Ovary (tissue), 9 donors: ENCODE measurements around the gene GATB. TPM values are rescaled to one million over a fixed set of nuclear protein-coding genes. Genes with fewer than 3 reads are reported as not detected.

Experiments
- DNase-seq, 5 donors: peaks; one replicate each; pipeline ENCODE4 v3.0.0-alpha.2; 2019 to 2020
- H3K27ac ChIP-seq, 2 donors: fragments of 200-600 bp; one replicate each; pipeline versions ENCODE4 v1.5.1 to v1.8.0; 2019 to 2022
- H3K27me3 ChIP-seq: fragments of 200-600 bp; one replicate; pipeline ENCODE4 v1.8.0; 2022
- H3K36me3 ChIP-seq: fragments of 200-600 bp; sonication (generic); one replicate; pipeline ENCODE4 v1.5.1; 2019
- H3K4me1 ChIP-seq: one replicate; pipeline ENCODE4 v1.8.1; 2013; ENCODE audit warnings: mild to moderate bottlenecking, moderate library complexity; ENCODE audit not compliant: insufficient read depth
- H3K4me3 ChIP-seq: fragments of 200-600 bp; sonication (generic); one replicate; pipeline ENCODE4 v1.5.1; 2017
- H3K9me3 ChIP-seq, 2 donors: fragments of 200-600 bp in 1 of 2; sonication (generic) in 1 of 2; one replicate each; pipeline versions ENCODE4 v1.5.1 to v1.8.1; 2013 to 2019; ENCODE audit warnings: mild to moderate bottlenecking in 1 of 2, moderate library complexity in 1 of 2
- EP300 ChIP-seq: sonication (generic); formaldehyde crosslinking; IDR thresholded peaks from one replicate; pipeline ENCODE4 v1.6.1; 2017; ENCODE audit warnings: antibody characterized with exemption
- POLR2A ChIP-seq: fragments of 450-650 bp; IDR thresholded peaks from one replicate; pipeline ENCODE4 v1.6.1; 2017; ENCODE audit warnings: antibody characterized with exemption, mild to moderate bottlenecking, moderate library complexity
- WGBS, 3 donors: extraction: QIAGEN DNeasy Blood & Tissue Kit in 1 of 3; methylation state at CpG; one replicate each; pipeline versions ENCODE4 v1.1.5 to v1.1.7; 2013 to 2017; 5-methylcytosine and 5-hydroxymethylcytosine counted together
- intact Hi-C, 4 donors: fragments of 100-400 bp; cut with DNase I; formaldehyde crosslinking; loops; one replicate each; pipeline versions ENCODE4 v1.11.0 to v1.15.1; 2022 to 2023
- polyA plus RNA-seq, 2 donors: library from polyadenylated mRNA; stranded (reverse); fragments of 200-250 nt in 1 of 2; fragments of 350-450 nt in 1 of 2; fragmentation: Illumina TruSeq in 1 of 2; extraction: RNeasy Lipid Tissue Mini Kit (QIAGEN cat#74804) in 1 of 2; gene quantifications; one replicate each; pipeline ENCODE4 v1.2.3, GENCODE V29; 2013 to 2014
- total RNA-seq, 7 donors: library from RNA; depleted of rRNA in 2 of 7; stranded (reverse); fragments of >200 nt in 2 of 7; fragmentation: NEBNext Ultra II Directional in 3 of 7; extraction: Animal tissue kit (Norgen Biotek cat#: 25700) in 3 of 7; gene quantifications; one replicate each; pipeline versions ENCODE4 v1.1.0 to v1.2.4, GENCODE V29; 2016 to 2023
- TF ChIP-seq, protein P1 (sequence below), 3 donors: fragments of 450-650 bp in 2 of 3; fragments of 200-600 bp in 1 of 3; IDR thresholded peaks; one replicate each; pipeline versions ENCODE4 v1.5.1 to v1.8.0; 2016 to 2022; ENCODE audit warnings: antibody characterized with exemption in 3 of 3, mild to moderate bottlenecking in 1 of 3
- donor health status: DM: no; HTN: no; CAD: no; lungs with moderate emphysema.
- donor health status: DM: no; HTN: no; CAD: no.
- donor health status: Bipolar disorder and iron deficiency.
- donor health status: DM: yes; HTN: yes; CAD: no.
- donor health status: DM: no; HTN: no; CAD: no.
- donor health status: DM: yes; HTN: yes; CAD: no.

The GATB gene
- total and polyA plus RNA-seq, 9 donors: 10.0 to 21.3 (median 13.0) TPM

DNA sequence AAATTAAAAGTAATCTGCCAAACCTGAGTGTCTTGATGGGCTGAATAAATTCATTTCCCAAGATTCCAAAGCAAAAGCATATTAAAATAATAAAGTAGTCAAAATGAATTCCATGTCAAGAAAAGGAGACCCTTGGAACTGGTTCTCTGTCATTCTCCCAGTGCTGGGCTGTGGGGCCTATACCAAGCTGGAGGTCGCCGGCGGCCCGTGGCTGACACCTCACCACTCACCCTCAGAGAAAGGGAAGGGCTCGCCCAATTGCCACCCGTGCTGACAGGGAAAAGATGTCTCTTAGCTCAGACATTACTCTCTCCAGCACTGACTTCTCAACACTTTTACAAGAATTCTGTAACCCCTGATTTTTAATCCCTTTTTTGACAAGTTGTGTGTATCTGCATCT lies 51.7 kb downstream of the GATB start:
- Histone ChIP-seq H3K4me1 (no peaks in the 10 kb centered on the region), H3K27me3 (no peaks in the 10 kb centered on the region), H3K27ac (no peak overlapping the region), H3K4me3 (no peak overlapping the region), H3K9me3 (no peaks in the 10 kb centered on the region), H3K36me3 (no peaks in the 10 kb centered on the region)
- no peak for DNase-seq
- TF ChIP-seq, protein P1, sequence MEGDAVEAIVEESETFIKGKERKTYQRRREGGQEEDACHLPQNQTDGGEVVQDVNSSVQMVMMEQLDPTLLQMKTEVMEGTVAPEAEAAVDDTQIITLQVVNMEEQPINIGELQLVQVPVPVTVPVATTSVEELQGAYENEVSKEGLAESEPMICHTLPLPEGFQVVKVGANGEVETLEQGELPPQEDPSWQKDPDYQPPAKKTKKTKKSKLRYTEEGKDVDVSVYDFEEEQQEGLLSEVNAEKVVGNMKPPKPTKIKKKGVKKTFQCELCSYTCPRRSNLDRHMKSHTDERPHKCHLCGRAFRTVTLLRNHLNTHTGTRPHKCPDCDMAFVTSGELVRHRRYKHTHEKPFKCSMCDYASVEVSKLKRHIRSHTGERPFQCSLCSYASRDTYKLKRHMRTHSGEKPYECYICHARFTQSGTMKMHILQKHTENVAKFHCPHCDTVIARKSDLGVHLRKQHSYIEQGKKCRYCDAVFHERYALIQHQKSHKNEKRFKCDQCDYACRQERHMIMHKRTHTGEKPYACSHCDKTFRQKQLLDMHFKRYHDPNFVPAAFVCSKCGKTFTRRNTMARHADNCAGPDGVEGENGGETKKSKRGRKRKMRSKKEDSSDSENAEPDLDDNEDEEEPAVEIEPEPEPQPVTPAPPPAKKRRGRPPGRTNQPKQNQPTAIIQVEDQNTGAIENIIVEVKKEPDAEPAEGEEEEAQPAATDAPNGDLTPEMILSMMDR (IDR thresholded peaks at IDR 0.05): no peak
- no peak for TF ChIP-seq EP300
- TF ChIP-seq POLR2A: no peak
- 89 to 91% (median 90%) methylated on average over 6 of the region's 6 CpGs for WGBS, 3 donors
- intact Hi-C loops: no loop called here

DNA sequence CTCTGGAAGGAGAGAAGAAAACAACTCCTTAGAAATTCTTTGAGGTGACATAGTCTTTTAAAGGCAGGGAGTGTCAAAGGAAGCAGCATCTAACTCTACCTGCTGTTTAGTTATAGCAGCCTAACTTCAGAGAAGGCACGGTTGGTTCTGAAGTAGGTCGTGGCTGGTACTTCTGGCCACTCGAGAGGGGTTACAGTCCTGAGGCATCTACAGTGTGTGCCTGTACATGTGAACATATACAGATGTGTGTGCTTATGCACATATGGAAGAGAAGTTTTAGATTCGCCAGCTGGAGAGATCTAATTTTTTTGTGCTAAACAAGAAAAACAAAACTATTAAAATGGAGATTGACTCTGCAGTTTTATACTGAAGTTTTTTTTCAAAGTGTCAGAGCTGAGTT lies 52.7 kb downstream of the GATB start:
- Histone ChIP-seq H3K27ac (no peak overlapping the region), H3K4me1 (no peaks in the 10 kb centered on the region), H3K36me3 (no peaks in the 10 kb centered on the region), H3K27me3 (no peaks in the 10 kb centered on the region), H3K9me3 (no peaks in the 10 kb centered on the region), H3K4me3 (no peak overlapping the region)
- intact Hi-C loops: no loop called here
- no peak for DNase-seq
- TF ChIP-seq, protein P1 (IDR thresholded peaks at IDR 0.05): no peak
- no peak for TF ChIP-seq EP300
- TF ChIP-seq POLR2A: no peak
- WGBS, 3 donors: 71 to 78% (median 77%) methylated on average over 4 of the region's 4 CpGs

DNA sequence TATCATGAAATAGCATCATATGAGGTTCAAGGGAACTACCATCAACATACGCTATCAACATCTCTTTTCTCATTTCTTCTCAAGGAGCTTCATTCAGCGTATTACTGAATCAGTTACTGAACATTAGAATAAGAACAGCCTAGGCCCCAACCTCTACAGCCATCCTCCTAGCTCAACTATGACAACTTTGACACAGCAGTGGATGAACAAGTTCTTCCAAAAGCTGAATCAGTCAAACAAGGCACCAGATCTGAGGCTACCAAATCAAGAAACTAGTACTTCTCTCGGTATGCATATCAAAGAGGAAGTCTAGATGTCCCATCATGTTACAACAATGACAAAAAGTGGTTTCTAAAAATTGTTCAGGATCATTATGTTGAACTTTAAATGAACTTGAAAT lies 57.4 kb downstream of the GATB start:
- TF ChIP-seq, protein P1 (IDR thresholded peaks at IDR 0.05): no peak
- TF ChIP-seq EP300 (no peak), POLR2A (no peak)
- no peaks in the 10 kb centered on the region for H3K9me3 ChIP-seq
- intact Hi-C loops: no loop called here
- H3K27me3 ChIP-seq: no peaks in the 10 kb centered on the region
- H3K4me3 ChIP-seq: no peak overlapping the region
- no peak overlapping the region for H3K27ac ChIP-seq
- no peaks in the 10 kb centered on the region for H3K36me3 ChIP-seq
- DNase-seq: no peak
- WGBS, 3 donors: 93 to 97% (median 96%) methylated on average over 3 of the region's 3 CpGs
- no peaks in the 10 kb centered on the region for H3K4me1 ChIP-seq

DNA sequence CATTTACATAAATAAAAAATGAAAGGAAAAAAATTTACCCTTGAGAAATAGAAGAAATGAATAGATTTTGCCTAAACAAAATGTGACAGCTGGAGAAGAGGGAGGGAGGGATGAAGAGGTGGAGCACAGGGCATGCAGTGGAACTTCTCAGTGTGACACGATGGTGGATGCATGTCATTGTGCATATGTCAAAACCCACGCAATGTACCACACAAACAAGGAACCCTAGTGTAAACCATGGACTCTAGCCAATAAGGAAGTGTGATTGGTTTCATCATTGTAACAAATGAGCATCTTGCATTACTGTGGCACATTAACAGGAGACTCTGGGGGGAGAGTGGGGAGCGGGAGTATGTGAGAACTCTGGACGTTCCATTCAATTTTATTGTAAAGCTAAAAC lies 58.6 kb downstream of the GATB start:
- no peaks in the 10 kb centered on the region for H3K4me1 ChIP-seq
- TF ChIP-seq POLR2A: no peak
- no peak for TF ChIP-seq EP300
- TF ChIP-seq, protein P1 (IDR thresholded peaks at IDR 0.05): no peak
- H3K9me3 ChIP-seq: no peaks in the 10 kb centered on the region
- intact Hi-C loops: no loop called here
- no peak overlapping the region for H3K4me3 ChIP-seq
- no peak overlapping the region for H3K27ac ChIP-seq
- H3K36me3 ChIP-seq: no peaks in the 10 kb centered on the region
- WGBS, 3 donors: 43 to 80% (median 57%) methylated on average over 4 of the region's 4 CpGs
- H3K27me3 ChIP-seq: no peaks in the 10 kb centered on the region
- DNase-seq: no peak
